Panc1 (cell line): Measurements from ENCODE around the gene GNG4. TPM values are rescaled to one million over a fixed set of nuclear protein-coding genes. Genes with fewer than 3 reads are reported as not detected.

Source experiments
- total RNA-seq: library from RNA; stranded (reverse); gene quantifications from one replicate; pipeline ENCODE4 v1.2.1, GENCODE V29; 2021; ENCODE audit not compliant: unreplicated experiment

Gene GNG4
- total RNA-seq, 1 experiment from 2014 or later = 1.1 TPM

Other genes starting within 250 kb of the GNG4 start
- gene B3GALNT2, start 145.3 kb downstream of the GNG4 start, total RNA-seq = 40.7 TPM
- gene LYST, start 217.1 kb upstream of the GNG4 start, total RNA-seq = 75.2 TPM